Muscle layer of duodenum (tissue), 2 donors: Measurements from ENCODE around the gene FUT6.
"Not testable (repeated sequence)": the region's sequence is repeated elsewhere in the genome, so short reads cannot be mapped to it uniquely, and the experiment has no call there.

Experiments
- H3K27ac ChIP-seq: one replicate; pipeline ENCODE4 v1.7.0; 2013; ENCODE audit warnings: mild to moderate bottlenecking, low read length
- H3K27me3 ChIP-seq: one replicate; pipeline ENCODE4 v1.7.0; 2013; ENCODE audit warnings: low read depth, mild to moderate bottlenecking, control low read depth, low read length
- H3K36me3 ChIP-seq, 2 donors: one replicate each; pipeline ENCODE4 v1.7.0; 2013; ENCODE audit warnings: low read length in 2 of 2, control low read depth in 1 of 2, mild to moderate bottlenecking in 1 of 2; ENCODE audit not compliant: insufficient read depth in 2 of 2, control insufficient read depth in 1 of 2
- H3K4me1 ChIP-seq, 2 donors: one replicate each; pipeline ENCODE4 v1.7.0; 2013; ENCODE audit warnings: low read length in 2 of 2, mild to moderate bottlenecking in 2 of 2, control low read depth in 1 of 2, moderate library complexity in 1 of 2; ENCODE audit not compliant: insufficient read depth in 2 of 2, control insufficient read depth in 1 of 2
- H3K4me3 ChIP-seq, 2 donors: one replicate each; pipeline ENCODE4 v1.7.0; 2013; ENCODE audit warnings: low read length in 2 of 2, low read depth in 1 of 2, mild to moderate bottlenecking in 1 of 2
- H3K9me3 ChIP-seq, 2 donors: one replicate each; pipeline ENCODE4 v1.7.0; 2013; ENCODE audit warnings: low read length in 2 of 2, control low read depth in 1 of 2, mild to moderate bottlenecking in 1 of 2; ENCODE audit not compliant: control insufficient read depth in 1 of 2
- donor health status: healthy.

FUT6 gene, protein sequence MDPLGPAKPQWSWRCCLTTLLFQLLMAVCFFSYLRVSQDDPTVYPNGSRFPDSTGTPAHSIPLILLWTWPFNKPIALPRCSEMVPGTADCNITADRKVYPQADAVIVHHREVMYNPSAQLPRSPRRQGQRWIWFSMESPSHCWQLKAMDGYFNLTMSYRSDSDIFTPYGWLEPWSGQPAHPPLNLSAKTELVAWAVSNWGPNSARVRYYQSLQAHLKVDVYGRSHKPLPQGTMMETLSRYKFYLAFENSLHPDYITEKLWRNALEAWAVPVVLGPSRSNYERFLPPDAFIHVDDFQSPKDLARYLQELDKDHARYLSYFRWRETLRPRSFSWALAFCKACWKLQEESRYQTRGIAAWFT

GRCh38 chr19:5839065-5840017, at the start of gene FUT6:
TSS of gene FUT6 (minus strand) at chr19:5839702. CDS start at chr19:5832567, 7,135 bp downstream.
- Histone ChIP-seq H3K9me3 (no peaks in the 10 kb centered on the region), H3K27me3 (no peaks in the 10 kb centered on the region), H3K4me3 (peak within 1 kb of the TSS in 1 of 2 donors; percentile 48), H3K4me1 (peaks cover 0 to 6% of the 10 kb centered on the region in 2 donors), H3K36me3 (no peaks in the 10 kb centered on the region), H3K27ac (peak within 1 kb of the TSS; percentile 77)

DNA sequence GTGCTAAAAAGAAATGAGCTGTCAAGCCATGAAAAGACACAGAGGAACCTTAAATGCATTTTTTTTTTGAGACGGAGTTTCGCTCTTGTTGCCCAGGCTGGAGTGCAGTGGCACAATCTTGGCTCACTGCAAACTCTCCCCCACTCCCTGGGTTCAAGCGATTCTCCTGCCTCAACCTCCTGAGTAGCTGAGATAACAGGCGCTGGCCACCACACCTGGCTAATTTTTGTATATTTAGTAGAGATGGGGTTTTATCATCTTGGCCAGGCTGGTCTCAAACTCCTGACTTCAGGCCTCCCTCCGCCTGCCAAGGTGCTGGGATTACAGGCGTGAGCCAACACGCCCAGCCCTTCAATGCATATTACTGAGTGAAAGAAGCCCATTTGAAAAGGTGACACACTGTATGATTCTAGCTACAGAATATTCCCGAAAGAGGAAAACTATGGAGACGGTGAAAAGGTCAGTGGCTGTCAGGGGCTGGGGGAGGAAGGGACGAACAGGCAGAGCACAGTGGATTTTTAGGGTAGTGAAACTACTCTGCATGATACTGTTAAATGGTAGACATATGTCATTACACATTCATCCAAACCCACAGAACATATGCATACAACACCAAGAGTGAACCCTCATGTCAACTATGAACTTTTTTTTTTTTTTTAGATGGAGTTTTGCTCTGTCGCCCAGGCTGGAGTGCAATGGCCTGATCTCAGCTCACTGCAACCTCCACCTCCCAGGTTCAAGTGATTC, 44.7 kb upstream of the FUT6 start:
- H3K4me3 ChIP-seq, H3K9me3 ChIP-seq, H3K36me3 ChIP-seq, H3K27me3 ChIP-seq, H3K27ac ChIP-seq: not testable (repeated sequence)
- H3K4me1 ChIP-seq, result peaks cover 3 to 21% of the 10 kb centered on the region in 2 donors

- not testable (repeated sequence) for H3K36me3 ChIP-seq, H3K27me3 ChIP-seq, H3K4me3 ChIP-seq, H3K27ac ChIP-seq, H3K9me3 ChIP-seq
- peaks cover 3 to 18% of the 10 kb centered on the region in 2 donors for H3K4me1 ChIP-seq
Measured at GRCh38 chr19:5883157-5883873, 43.8 kb upstream of the FUT6 start.

GRCh38 chr19:5882421-5882968, 43.0 kb upstream of the FUT6 start:
- H3K4me1 ChIP-seq, result peaks cover 3 to 18% of the 10 kb centered on the region in 2 donors
- H3K27ac ChIP-seq, result no peak overlapping the region
- no peaks in the 10 kb centered on the region for H3K9me3 ChIP-seq
- H3K4me3 ChIP-seq, result no peak overlapping the region
- H3K27me3 ChIP-seq, result no peaks in the 10 kb centered on the region
- no peaks in the 10 kb centered on the region for H3K36me3 ChIP-seq

DNA sequence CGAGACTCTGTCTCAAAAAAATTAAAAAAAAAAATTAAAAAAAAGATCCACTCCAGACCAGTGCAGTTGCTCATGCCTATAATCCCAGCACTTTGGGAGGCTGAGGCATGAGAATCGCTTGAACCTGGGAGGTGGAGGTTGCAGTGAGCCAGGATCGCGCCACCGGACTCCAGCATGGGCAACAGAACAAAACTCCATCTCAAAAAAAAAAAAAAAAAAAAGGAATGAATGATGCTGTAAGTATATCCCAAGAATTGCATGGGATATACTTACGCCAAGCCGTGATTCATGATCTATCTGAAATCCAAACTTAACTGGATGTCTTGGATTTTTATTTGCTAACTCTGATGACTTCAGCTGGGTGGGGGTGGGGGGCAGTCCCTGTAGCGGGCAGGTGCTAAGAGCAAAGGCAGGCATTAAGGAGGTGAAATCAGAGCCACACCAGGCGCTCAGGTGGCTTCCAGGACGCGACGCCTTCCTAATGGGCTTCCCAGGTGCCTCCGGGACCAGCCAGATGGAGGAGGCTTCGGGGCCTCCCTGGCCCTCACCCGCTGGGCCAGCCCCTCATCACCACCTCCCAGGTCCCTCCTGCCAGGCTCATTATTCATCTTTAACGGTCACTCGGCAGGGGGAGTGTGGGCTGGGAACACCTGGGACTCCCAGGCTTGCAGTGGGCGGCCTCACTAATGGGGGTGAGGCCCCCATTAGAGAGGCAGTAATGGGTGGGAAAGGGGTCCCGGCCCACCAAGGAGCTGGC, 42.2 kb upstream of the FUT6 start:
- H3K4me1 ChIP-seq, result peaks cover 3 to 18% of the 10 kb centered on the region in 2 donors
- H3K27ac ChIP-seq, result no peak overlapping the region
- no peaks in the 10 kb centered on the region for H3K36me3 ChIP-seq
- H3K27me3 ChIP-seq, result no peaks in the 10 kb centered on the region
- no peaks in the 10 kb centered on the region for H3K9me3 ChIP-seq
- H3K4me3 ChIP-seq, result no peak overlapping the region

DNA sequence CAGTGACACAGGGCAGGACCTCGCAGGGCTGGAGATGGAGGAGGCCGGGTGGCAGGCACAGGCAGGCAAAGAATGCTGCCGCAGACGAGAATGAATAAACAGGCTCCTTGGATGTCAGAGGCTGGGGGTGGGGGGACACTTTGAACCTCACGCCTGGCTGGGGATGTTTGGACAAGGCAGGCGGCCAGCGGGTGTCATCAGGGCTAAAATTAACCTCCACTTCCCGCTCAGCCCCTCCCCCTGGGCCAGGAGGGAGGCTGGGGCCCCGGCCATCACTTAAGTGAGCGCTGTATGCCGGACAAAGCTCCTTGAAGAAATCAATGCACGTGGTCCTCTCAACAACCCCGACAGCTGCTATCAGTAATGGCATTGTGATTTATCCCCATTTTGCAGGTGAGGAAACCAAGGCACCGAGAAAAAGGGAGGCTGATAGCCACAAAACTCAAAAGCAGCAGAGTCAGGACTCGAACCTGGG, 41.1 kb upstream of the FUT6 start:
- no peaks in the 10 kb centered on the region for H3K9me3 ChIP-seq
- H3K27me3 ChIP-seq, result no peaks in the 10 kb centered on the region
- H3K4me1 ChIP-seq, result peaks cover 3 to 18% of the 10 kb centered on the region in 2 donors
- H3K4me3 ChIP-seq, result no peak overlapping the region
- peak overlapping the region; percentile 45 for H3K27ac ChIP-seq
- no peaks in the 10 kb centered on the region for H3K36me3 ChIP-seq

DNA sequence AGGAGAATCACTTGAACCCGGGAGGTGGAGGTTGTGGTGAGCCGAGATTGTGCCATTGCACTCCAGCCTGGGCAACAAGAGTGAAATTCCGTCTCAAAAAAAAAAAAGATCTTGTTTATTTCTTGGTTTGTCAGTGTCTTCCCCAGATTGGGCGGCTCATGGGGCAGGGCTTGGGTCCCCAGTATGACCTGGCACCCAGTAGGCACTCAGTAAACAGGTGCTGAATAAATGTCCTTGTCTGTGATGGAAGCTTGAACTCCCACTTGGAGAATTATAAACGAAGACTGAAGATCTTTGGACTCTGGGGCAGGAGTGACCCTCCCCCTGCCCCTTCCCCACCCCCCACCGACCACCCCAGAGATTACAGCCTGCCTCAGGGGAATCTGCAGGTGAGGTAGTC, 40.7 kb upstream of the FUT6 start:
- Histone ChIP-seq H3K4me1 (peaks cover 3 to 18% of the 10 kb centered on the region in 2 donors), H3K27ac (no peak overlapping the region), H3K36me3 (no peaks in the 10 kb centered on the region), H3K9me3 (no peaks in the 10 kb centered on the region), H3K27me3 (no peaks in the 10 kb centered on the region), H3K4me3 (no peak overlapping the region)

GRCh38 chr19:5877882-5878281, 38.4 kb upstream of the FUT6 start:
- no peak overlapping the region for H3K27ac ChIP-seq
- no peak overlapping the region for H3K4me3 ChIP-seq
- H3K36me3 ChIP-seq, result no peaks in the 10 kb centered on the region
- H3K27me3 ChIP-seq, result no peaks in the 10 kb centered on the region
- H3K9me3 ChIP-seq, result no peaks in the 10 kb centered on the region
- peaks cover 3 to 14% of the 10 kb centered on the region in 2 donors for H3K4me1 ChIP-seq

DNA sequence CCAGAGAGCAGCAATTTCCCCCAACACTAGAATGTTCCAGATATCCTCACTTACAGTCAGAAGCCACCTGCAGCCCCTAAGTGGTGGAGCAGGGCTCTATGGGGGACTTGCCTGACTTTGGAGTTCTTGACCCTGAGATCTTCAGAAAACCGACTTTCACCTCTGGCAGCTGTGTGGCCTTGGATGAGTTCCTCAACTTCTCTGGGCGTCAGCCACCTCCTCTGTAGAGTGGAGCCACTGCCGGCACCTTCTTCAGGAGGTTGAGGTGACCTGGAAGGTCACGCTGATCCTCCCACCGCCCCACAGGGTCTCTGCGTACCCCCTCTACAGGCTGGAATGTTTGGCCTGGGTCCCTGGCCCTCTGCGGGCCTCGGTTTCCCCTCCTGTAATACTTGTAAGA, 37.9 kb upstream of the FUT6 start:
- Histone ChIP-seq H3K4me3 (no peak overlapping the region), H3K36me3 (no peaks in the 10 kb centered on the region), H3K27ac (no peak overlapping the region), H3K4me1 (peaks cover 3 to 14% of the 10 kb centered on the region in 2 donors), H3K27me3 (no peaks in the 10 kb centered on the region), H3K9me3 (no peaks in the 10 kb centered on the region)

- H3K9me3 ChIP-seq, H3K4me1 ChIP-seq, H3K36me3 ChIP-seq, H3K4me3 ChIP-seq, H3K27ac ChIP-seq, H3K27me3 ChIP-seq: not testable (repeated sequence)
Measured at GRCh38 chr19:5874496-5874895, 35.0 kb upstream of the FUT6 start.
